Endothelial cell of umbilical vein (primary cell): ENCODE data around the gene CAMK2D. TPM values are rescaled to one million over a fixed set of nuclear protein-coding genes. Genes with fewer than 3 reads are reported as not detected.

ENCODE experiments used
- BruUV-seq: library from RNA; stranded (reverse); fragments of 400-500 nt; replicated peaks from 2 replicates; lab custom pipeline; 2021; lab: Mats Ljungman, UMichigan
- CTCF ChIA-PET: fragments of 300-600, 350-600 bp; sonication (Branson Sonifier 250); formaldehyde crosslinking; loops from one replicate; lab custom pipeline; 2021; ENCODE audit warnings: antibody characterized with exemption, inconsistent platforms; lab: Charles Lee
- POLR2A ChIA-PET: fragments of 300-600, 350-600 bp; sonication (Branson Sonifier 250); formaldehyde crosslinking; loops from one replicate; lab custom pipeline; 2021; ENCODE audit warnings: antibody characterized with exemption, inconsistent platforms; lab: Charles Lee
- DNase-seq: peaks from one replicate; pipeline ENCODE4 v3.0.0-alpha.2; 2011; ENCODE audit warnings: low read depth, low spot score
- FAIRE-seq: peaks from 2 replicates; lab custom pipeline; 2011; peaks lifted over from hg19 to GRCh38; lab: Jason Lieb, UNC
- H2AFZ ChIP-seq: 2 replicates; pipeline ENCODE4 v1.6.0; 2012; ENCODE audit warnings: low read depth, low read length, control low read depth, inconsistent platforms
- H3K27ac ChIP-seq: 2 replicates; pipeline ENCODE4 v1.5.1; 2011; ENCODE audit warnings: low read depth, mild to moderate bottlenecking, control low read depth, low read length, moderate library complexity; ENCODE audit not compliant: insufficient read depth
- H3K27me3 ChIP-seq, 2 experiments: 2 replicates each; pipeline versions ENCODE4 v1.6.0 to v1.6.1; 2011; ENCODE audit warnings: low read length in 2 of 2, mixed read lengths in 1 of 2; ENCODE audit not compliant: control insufficient read depth in 2 of 2, insufficient read depth in 2 of 2
- H3K36me3 ChIP-seq, 2 experiments: 2 replicates in 1 of 2; 3 replicates in 1 of 2; pipeline ENCODE4 v1.5.1; 2011; ENCODE audit warnings: low read length in 2 of 2, mild to moderate bottlenecking in 1 of 2, moderate library complexity in 1 of 2; ENCODE audit not compliant: control insufficient read depth in 2 of 2, insufficient read depth in 2 of 2; ENCODE audit errors: extremely low read depth in 1 of 2
- H3K4me1 ChIP-seq: 3 replicates; pipeline ENCODE4 v1.5.1; 2011; ENCODE audit warnings: mild to moderate bottlenecking, low read length; ENCODE audit not compliant: control insufficient read depth, insufficient read depth; ENCODE audit errors: extremely low read depth
- H3K4me2 ChIP-seq: 2 replicates; pipeline ENCODE4 v1.6.1; 2011; ENCODE audit warnings: low read length, control low read depth, mixed read lengths; ENCODE audit not compliant: insufficient read depth
- H3K4me3 ChIP-seq, 3 experiments: fragments of 200-600 bp in 1 of 3; sonication (generic), shearing (Covaris generic) in 1 of 3; replicated peaks in 1 of 3; 2 replicates each; pipeline ENCODE4 v1.5.1; 2011 to 2016; ENCODE audit warnings: control low read depth in 3 of 3, low read length in 3 of 3, mild to moderate bottlenecking in 2 of 3, inconsistent platforms in 1 of 3, low read depth in 1 of 3, moderate library complexity in 1 of 3; ENCODE audit not compliant: insufficient read depth in 1 of 3
- H3K79me2 ChIP-seq: 2 replicates; pipeline ENCODE4 v1.6.0; 2012; ENCODE audit warnings: low read length, inconsistent platforms; ENCODE audit not compliant: control insufficient read depth, insufficient read depth
- H3K9ac ChIP-seq: replicated peaks from 2 replicates; pipeline ENCODE3; 2011; ENCODE audit warnings: low read length, control low read depth; ENCODE audit not compliant: insufficient read depth; ENCODE audit errors: extremely low read depth
- H3K9me1 ChIP-seq: replicated peaks from 3 replicates; pipeline ENCODE4 v1.6.0; 2011; ENCODE audit warnings: mild to moderate bottlenecking, low read length; ENCODE audit not compliant: control insufficient read depth, insufficient read depth; ENCODE audit errors: extremely low read depth
- H3K9me3 ChIP-seq: replicated peaks from 2 replicates; pipeline ENCODE4 v1.5.1; 2012; ENCODE audit warnings: low read length, inconsistent platforms; ENCODE audit not compliant: control insufficient read depth, insufficient read depth
- H4K20me1 ChIP-seq: replicated peaks from 2 replicates; pipeline ENCODE3; 2011; ENCODE audit warnings: mild to moderate bottlenecking, low read length; ENCODE audit not compliant: control insufficient read depth, insufficient read depth; ENCODE audit errors: extremely low read depth
- EZH2 ChIP-seq: IDR thresholded peaks from 2 replicates; pipeline ENCODE4 v1.6.1; 2012; ENCODE audit warnings: borderline replicate concordance, low read depth, mild to moderate bottlenecking, moderate library complexity, low read length, inconsistent platforms; ENCODE audit not compliant: severe bottlenecking
- FOS ChIP-seq: IDR thresholded peaks from 2 replicates; pipeline ENCODE4 v1.6.1; 2011; ENCODE audit warnings: mild to moderate bottlenecking, low read length, moderate library complexity, borderline replicate concordance; ENCODE audit not compliant: insufficient read depth
- GATA2 ChIP-seq: IDR thresholded peaks from 2 replicates; pipeline ENCODE4 v1.7.0; 2011; ENCODE audit warnings: low read depth, mild to moderate bottlenecking, moderate library complexity, mixed read lengths, low read length; ENCODE audit not compliant: insufficient read length, insufficient read depth
- JUN ChIP-seq: IDR thresholded peaks from 2 replicates; pipeline ENCODE4 v1.6.1; 2011; ENCODE audit warnings: borderline replicate concordance, low read depth; ENCODE audit not compliant: insufficient read length, insufficient read depth
- MYC ChIP-seq: IDR thresholded peaks from one replicate; pipeline ENCODE4 v1.6.1; 2011; ENCODE audit warnings: mild to moderate bottlenecking, low read depth, low read length
- POLR2A ChIP-seq: IDR thresholded peaks from 2 replicates; pipeline ENCODE4 v1.6.1; 2012; ENCODE audit warnings: low read depth, mild to moderate bottlenecking, control low read depth, low read length
- POLR2AphosphoS5 ChIP-seq: IDR thresholded peaks from 2 replicates; pipeline ENCODE4 v1.6.1; 2012; ENCODE audit warnings: low read depth, mild to moderate bottlenecking, control low read depth, low read length, moderate library complexity; ENCODE audit not compliant: insufficient read depth
- dilution Hi-C: fragments of 300-500 bp; cut with MboI; formaldehyde crosslinking; loops from one replicate; pipeline ENCODE4 v1.15.0; 2019; ENCODE audit warnings: low sequenced_read_pairs; ENCODE audit not compliant: extremely low pct_ligation_motif_present
- intact Hi-C: fragments of 100-400 bp; cut with micrococcal nuclease; formaldehyde crosslinking; loops from one replicate; pipeline ENCODE4 v1.10.0; 2022
- polyA plus RNA-seq, 4 experiments: library from polyadenylated mRNA; depleted of rRNA in 3 of 4; stranded (reverse) in 3 of 4; unstranded in 1 of 4; fragments of >200 nt; gene quantifications; 2 replicates each; pipeline versions ENCODE4 v1.2.1 to v1.2.3, GENCODE V29; 2011 to 2012; ENCODE audit warnings: missing spikeins in 1 of 4
- total RNA-seq: library from RNA; stranded (reverse); gene quantifications from 2 replicates; pipeline ENCODE4 v1.2.3, GENCODE V29; 2021
- TF ChIP-seq, protein P1 (sequence below), 2 donors: IDR thresholded peaks; 1 replicate in 1 of 2; 2 replicates in 1 of 2; pipeline ENCODE4 v1.5.1; 2011; ENCODE audit warnings: low read length in 2 of 2, mild to moderate bottlenecking in 2 of 2, moderate library complexity in 2 of 2, control low read depth in 1 of 2, inconsistent platforms in 1 of 2, low read depth in 1 of 2; ENCODE audit not compliant: insufficient read depth in 1 of 2; ENCODE audit errors: extremely low read depth in 1 of 2
- TF ChIP-seq, protein P2 (sequence below): IDR thresholded peaks from 2 replicates; pipeline ENCODE4 v1.6.1; 2011; ENCODE audit not compliant: insufficient read depth, insufficient read length

The CAMK2D gene
- total and polyA plus RNA-seq, 2 donors (not counting 3 experiments of a cell fraction or from before 2014, with no cell fraction given): 10.4 to 30.7 TPM

DNA sequence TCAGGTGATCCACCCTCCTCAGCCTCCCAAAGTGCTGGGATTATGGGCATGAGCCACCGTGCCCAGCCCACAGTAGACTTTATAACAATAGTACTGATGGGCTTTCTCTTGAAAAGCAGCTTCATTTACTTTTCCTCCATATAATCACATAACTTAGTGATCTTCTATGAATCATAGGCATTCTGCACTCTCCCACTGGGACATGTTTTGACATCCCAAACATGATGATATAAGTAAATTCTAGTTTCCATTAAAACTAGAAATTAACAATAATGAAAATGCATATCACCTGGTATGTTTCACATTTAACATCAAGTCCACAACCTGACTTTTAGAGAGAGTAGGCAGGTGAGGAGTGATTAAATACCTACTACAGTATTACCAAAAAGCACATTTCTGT, 96.5 kb downstream of the CAMK2D start:
- ChIA-PET CTCF (no interaction called here), POLR2A (no interaction called here)
- Histone ChIP-seq H3K4me2 (no peak overlapping the region), H4K20me1 (no peaks in the 10 kb centered on the region), H2AFZ (no peak overlapping the region), H3K9ac (no peak overlapping the region), H3K79me2 (no peaks in the 10 kb centered on the region), H3K27me3 (no peaks in the 10 kb centered on the region), H3K27ac (no peak overlapping the region), H3K9me3 (no peaks in the 10 kb centered on the region), H3K4me1 (no peaks in the 10 kb centered on the region), H3K9me1 (no peaks in the 10 kb centered on the region), H3K4me3 (no peak overlapping the region), H3K36me3 (no peaks in the 10 kb centered on the region)
- FAIRE-seq (no peak), DNase-seq (no peak)
- no TSS peak for BruUV-seq
- dilution Hi-C loops (no loop called here), intact Hi-C loops (no loop called here)
- TF ChIP-seq POLR2AphosphoS5 (no peak), FOS (no peak), EZH2 (no peak), JUN (no peak), POLR2A (no peak), GATA2 (no peak), MYC (no peak)
- TF ChIP-seq, protein P1, sequence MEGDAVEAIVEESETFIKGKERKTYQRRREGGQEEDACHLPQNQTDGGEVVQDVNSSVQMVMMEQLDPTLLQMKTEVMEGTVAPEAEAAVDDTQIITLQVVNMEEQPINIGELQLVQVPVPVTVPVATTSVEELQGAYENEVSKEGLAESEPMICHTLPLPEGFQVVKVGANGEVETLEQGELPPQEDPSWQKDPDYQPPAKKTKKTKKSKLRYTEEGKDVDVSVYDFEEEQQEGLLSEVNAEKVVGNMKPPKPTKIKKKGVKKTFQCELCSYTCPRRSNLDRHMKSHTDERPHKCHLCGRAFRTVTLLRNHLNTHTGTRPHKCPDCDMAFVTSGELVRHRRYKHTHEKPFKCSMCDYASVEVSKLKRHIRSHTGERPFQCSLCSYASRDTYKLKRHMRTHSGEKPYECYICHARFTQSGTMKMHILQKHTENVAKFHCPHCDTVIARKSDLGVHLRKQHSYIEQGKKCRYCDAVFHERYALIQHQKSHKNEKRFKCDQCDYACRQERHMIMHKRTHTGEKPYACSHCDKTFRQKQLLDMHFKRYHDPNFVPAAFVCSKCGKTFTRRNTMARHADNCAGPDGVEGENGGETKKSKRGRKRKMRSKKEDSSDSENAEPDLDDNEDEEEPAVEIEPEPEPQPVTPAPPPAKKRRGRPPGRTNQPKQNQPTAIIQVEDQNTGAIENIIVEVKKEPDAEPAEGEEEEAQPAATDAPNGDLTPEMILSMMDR (IDR thresholded peaks at IDR 0.05; ENCODE audit: extremely low read depth in 1 of 2, insufficient read depth in 1 of 2, low read depth in 1 of 2, low read length in 2 of 2): no peak
- TF ChIP-seq, protein P2, sequence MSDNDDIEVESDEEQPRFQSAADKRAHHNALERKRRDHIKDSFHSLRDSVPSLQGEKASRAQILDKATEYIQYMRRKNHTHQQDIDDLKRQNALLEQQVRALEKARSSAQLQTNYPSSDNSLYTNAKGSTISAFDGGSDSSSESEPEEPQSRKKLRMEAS: no peak
